H1 (cell line): ENCODE measurements around the gene KRTAP12-4. TPM values are rescaled to one million over a fixed set of nuclear protein-coding genes. Genes with fewer than 3 reads are reported as not detected.
A peak's percentile ranks its signal among the peaks of the same experiment; 100 is the strongest.

Experiments used
- CTCF ChIA-PET: fragments of 300-600 bp; sonication (Branson Sonifier 250); formaldehyde crosslinking; loops from one replicate; lab custom pipeline; 2021; ENCODE audit not compliant: partially characterized antibody; lab: Charles Lee
- POLR2A ChIA-PET: fragments of 300-600 bp; sonication (Branson Sonifier 250); formaldehyde crosslinking; loops from one replicate; lab custom pipeline; 2021; ENCODE audit warnings: inconsistent platforms; ENCODE audit not compliant: partially characterized antibody; lab: Charles Lee
- DNase-seq, 2 experiments: peaks; one replicate each; pipeline versions ENCODE4 v3.0.0 to v3.0.0-alpha.2; 2010 to 2022; ENCODE audit warnings: low spot score in 2 of 2, low read depth in 1 of 2, mixed read lengths in 1 of 2
- FAIRE-seq: peaks from 2 replicates; lab custom pipeline; 2011; peaks lifted over from hg19 to GRCh38; lab: Jason Lieb, UNC
- H2AFZ ChIP-seq: 2 replicates; pipeline ENCODE4 v1.8.1; 2012; ENCODE audit warnings: low read length, inconsistent platforms
- H2AK5ac ChIP-seq: 2 replicates; pipeline ENCODE4 v1.6.1; 2013; ENCODE audit warnings: low read depth, low read length
- H2BK120ac ChIP-seq: replicated peaks from 2 replicates; pipeline ENCODE3; 2013; ENCODE audit warnings: low read depth, low read length, inconsistent platforms
- H2BK12ac ChIP-seq: 2 replicates; pipeline ENCODE4 v1.6.1; 2013; ENCODE audit warnings: low read depth, low read length
- H2BK15ac ChIP-seq: 2 replicates; pipeline ENCODE4 v1.6.1; 2013; ENCODE audit warnings: low read length
- H2BK20ac ChIP-seq: 2 replicates; pipeline ENCODE4 v1.6.1; 2013; ENCODE audit warnings: low read length
- H2BK5ac ChIP-seq: 2 replicates; pipeline ENCODE4 v1.6.1; 2013; ENCODE audit warnings: low read depth, low read length
- H3K14ac ChIP-seq: 2 replicates; pipeline ENCODE4 v1.6.1; 2013; ENCODE audit warnings: inconsistent platforms; ENCODE audit not compliant: insufficient read length
- H3K18ac ChIP-seq: 2 replicates; pipeline ENCODE4 v1.6.1; 2013; ENCODE audit warnings: low read length; ENCODE audit errors: extremely low read depth
- H3K23ac ChIP-seq: 2 replicates; pipeline ENCODE4 v1.6.1; 2013; ENCODE audit warnings: inconsistent platforms; ENCODE audit not compliant: insufficient read length
- H3K23me2 ChIP-seq: 2 replicates; pipeline ENCODE4 v1.6.1; 2013; ENCODE audit warnings: low read depth, low read length
- H3K27ac ChIP-seq: 2 replicates; pipeline ENCODE4 v1.6.1; 2011; ENCODE audit warnings: low read depth, low read length, inconsistent platforms
- H3K27me3 ChIP-seq, 4 experiments: replicated peaks in 1 of 4; 1 replicate in 1 of 4; 2 replicates in 3 of 4; pipeline versions ENCODE4 v1.6.1 to v1.8.1; 2011 to 2013; ENCODE audit warnings: low read length in 3 of 4, mild to moderate bottlenecking in 3 of 4, inconsistent platforms in 2 of 4, mixed read lengths in 2 of 4, moderate library complexity in 1 of 4; ENCODE audit not compliant: control insufficient read depth in 3 of 4, insufficient read depth in 3 of 4; ENCODE audit errors: extremely low read depth in 1 of 4
- H3K36me3 ChIP-seq, 4 experiments: 2 replicates each; pipeline versions ENCODE4 v1.6.1 to v1.8.1; 2011 to 2013; ENCODE audit warnings: mild to moderate bottlenecking in 4 of 4, low read length in 3 of 4, moderate library complexity in 2 of 4, control low read depth in 1 of 4, inconsistent platforms in 1 of 4; ENCODE audit not compliant: insufficient read depth in 4 of 4, control insufficient read depth in 2 of 4
- H3K4ac ChIP-seq: replicated peaks from 2 replicates; pipeline ENCODE3; 2013; ENCODE audit warnings: low read length, low read depth, mixed read lengths, inconsistent platforms; ENCODE audit not compliant: insufficient read length
- H3K4me1 ChIP-seq, 4 experiments: replicated peaks in 1 of 4; 1 replicate in 1 of 4; 2 replicates in 3 of 4; pipeline versions ENCODE4 v1.6.1 to v1.8.1; 2011 to 2013; ENCODE audit warnings: low read length in 3 of 4, inconsistent platforms in 2 of 4, mixed read lengths in 1 of 4; ENCODE audit not compliant: insufficient read depth in 4 of 4, control insufficient read depth in 3 of 4
- H3K4me2 ChIP-seq, 2 experiments: 2 replicates each; pipeline versions ENCODE4 v1.6.1 to v1.8.1; 2011 to 2013; ENCODE audit warnings: low read depth in 2 of 2, low read length in 2 of 2, control low read depth in 1 of 2, inconsistent platforms in 1 of 2, mild to moderate bottlenecking in 1 of 2; ENCODE audit not compliant: insufficient read depth in 1 of 2
- H3K4me3 ChIP-seq, 4 experiments: fragments of 200-600, 300-600 bp in 1 of 4; sonication (generic), shearing (Covaris generic), sonication (Bioruptor Twin) in 1 of 4; 2 replicates each; pipeline versions ENCODE4 v1.5.1 to v1.8.1; 2011 to 2016; ENCODE audit warnings: low read length in 4 of 4, low read depth in 3 of 4, control low read depth in 2 of 4, inconsistent platforms in 2 of 4, mild to moderate bottlenecking in 2 of 4, mixed read lengths in 1 of 4, moderate library complexity in 1 of 4; ENCODE audit not compliant: insufficient read depth in 2 of 4; ENCODE audit errors: extremely low read depth in 1 of 4
- H3K56ac ChIP-seq: replicated peaks from 2 replicates; pipeline ENCODE3; 2013; ENCODE audit warnings: low read depth, mild to moderate bottlenecking, mixed read lengths, low read length, inconsistent platforms; ENCODE audit not compliant: insufficient read length
- H3K79me1 ChIP-seq: 2 replicates; pipeline ENCODE4 v1.6.1; 2013; ENCODE audit warnings: low read depth, low read length, control low read depth
- H3K79me2 ChIP-seq, 2 experiments: 2 replicates each; pipeline versions ENCODE4 v1.6.1 to v1.8.1; 2012 to 2013; ENCODE audit warnings: low read length in 2 of 2, mild to moderate bottlenecking in 2 of 2, inconsistent platforms in 1 of 2; ENCODE audit not compliant: insufficient read depth in 2 of 2, control insufficient read depth in 1 of 2
- H3K9ac ChIP-seq, 4 experiments: replicated peaks in 1 of 4; 1 replicate in 1 of 4; 2 replicates in 3 of 4; pipeline versions ENCODE4 v1.6.1 to v1.8.1; 2011 to 2013; ENCODE audit warnings: low read depth in 3 of 4, low read length in 3 of 4, control low read depth in 2 of 4, mild to moderate bottlenecking in 2 of 4, moderate library complexity in 2 of 4, inconsistent platforms in 1 of 4; ENCODE audit errors: extremely low read depth in 1 of 4
- H3K9me3 ChIP-seq, 2 experiments: 2 replicates each; pipeline versions ENCODE4 v1.6.1 to v1.8.1; 2012 to 2013; ENCODE audit warnings: mild to moderate bottlenecking in 2 of 2, moderate library complexity in 2 of 2, control low read depth in 1 of 2, inconsistent platforms in 1 of 2, low read depth in 1 of 2, low read length in 1 of 2, mixed read lengths in 1 of 2; ENCODE audit not compliant: insufficient read depth in 2 of 2
- H4K20me1 ChIP-seq, 2 experiments: replicated peaks in 1 of 2; 2 replicates each; pipeline versions ENCODE3 to v1.8.1; 2011 to 2013; ENCODE audit warnings: inconsistent platforms in 2 of 2, low read length in 2 of 2, mild to moderate bottlenecking in 1 of 2; ENCODE audit not compliant: insufficient read depth in 2 of 2, control insufficient read depth in 1 of 2
- H4K5ac ChIP-seq: 2 replicates; pipeline ENCODE4 v1.6.1; 2013; ENCODE audit warnings: low read length, low read depth, mixed read lengths, inconsistent platforms; ENCODE audit not compliant: insufficient read length
- H4K8ac ChIP-seq: 2 replicates; pipeline ENCODE4 v1.8.0; 2013; ENCODE audit warnings: mild to moderate bottlenecking, moderate library complexity, low read length, inconsistent platforms; ENCODE audit not compliant: insufficient read depth; ENCODE audit errors: extremely low read depth
- H4K91ac ChIP-seq: replicated peaks from 2 replicates; pipeline ENCODE3; 2013; ENCODE audit warnings: low read length, mixed read lengths, inconsistent platforms; ENCODE audit not compliant: insufficient read length
- CBX5 ChIP-seq: fragments of 300-800, 300-1000 bp; sonication (generic); IDR thresholded peaks from 2 replicates; pipeline ENCODE4 v1.7.1; 2016; ENCODE audit warnings: antibody characterized with exemption, low read length, low read depth
- CREB1 ChIP-seq: IDR thresholded peaks from 2 replicates; pipeline ENCODE4 v1.6.1; 2012; ENCODE audit warnings: inconsistent platforms
- EGR1 ChIP-seq: IDR thresholded peaks from 2 replicates; pipeline ENCODE4 v1.6.1; 2011; ENCODE audit warnings: low read depth, low read length, borderline replicate concordance
- EZH2 ChIP-seq: fragments of 200-600 bp; sonication (generic); IDR thresholded peaks from 2 replicates; pipeline ENCODE4 v1.7.1; 2012; ENCODE audit warnings: low read depth, mild to moderate bottlenecking, moderate library complexity, low read length, inconsistent platforms; ENCODE audit not compliant: severe bottlenecking
- GABPA ChIP-seq: IDR thresholded peaks from 2 replicates; pipeline ENCODE4 v1.6.1; 2011; ENCODE audit warnings: mild to moderate bottlenecking, low read length, moderate library complexity, borderline replicate concordance; ENCODE audit not compliant: insufficient read depth
- POU5F1 ChIP-seq: IDR thresholded peaks from 2 replicates; pipeline ENCODE4 v1.6.1; 2011; ENCODE audit warnings: low read depth, mild to moderate bottlenecking, low read length, moderate library complexity
- TBP ChIP-seq: IDR thresholded peaks from 2 replicates; pipeline ENCODE4 v1.6.1; 2011; ENCODE audit warnings: low read depth, low read length, improper control_type of control experiment
- TCF12 ChIP-seq: IDR thresholded peaks from 2 replicates; pipeline ENCODE4 v1.6.1; 2011; ENCODE audit warnings: low read depth, mild to moderate bottlenecking, low read length
- TEAD4 ChIP-seq: IDR thresholded peaks from 2 replicates; pipeline ENCODE4 v1.6.1; 2012; ENCODE audit warnings: low read depth, low read length, inconsistent platforms, mixed read lengths
- WGBS, 2 experiments: shearing (Covaris generic) in 1 of 2; methylation state at CpG; one replicate each; pipeline versions ENCODE4 v1.1.6 to v1.1.7; 2013 to 2015; ENCODE audit warnings: low lambda C conversion rate in 2 of 2, mixed read lengths in 2 of 2, inconsistent platforms in 1 of 2, low coverage in 1 of 2, missing lambda C conversion rate in 1 of 2; ENCODE audit not compliant: insufficient replicate concordance in 2 of 2, insufficient coverage in 1 of 2, insufficient read length in 1 of 2; ENCODE audit errors: extremely low coverage in 1 of 2, missing lambda C conversion rate in 1 of 2; 5-methylcytosine and 5-hydroxymethylcytosine counted together
- polyA plus RNA-seq, 7 experiments: library from polyadenylated mRNA; depleted of rRNA in 3 of 7; stranded (reverse) in 5 of 7; unstranded in 2 of 7; fragments of >200 nt in 5 of 7; fragments of 200-250 nt in 2 of 7; gene quantifications; 1 replicate in 5 of 7; 2 replicates in 1 of 7; 4 replicates in 1 of 7; pipeline versions ENCODE4 v1.2.1 to v1.2.3, GENCODE V29; 2011 to 2013; ENCODE audit warnings: missing spikeins in 2 of 7, mixed read lengths in 2 of 7
- total RNA-seq: library from RNA; stranded (reverse); fragmentation: NEBNext Ultra II Directional; extraction: Animal tissue kit (Norgen Biotek cat#: 25700); gene quantifications from 2 replicates; pipeline ENCODE4 v1.2.1, GENCODE V29; 2021

The KRTAP12-4 gene
- total and polyA plus RNA-seq, 2 of the 8 experiments (the other 6 are each of a cell fraction or from before 2014, with no cell fraction given): not detected

DNA sequence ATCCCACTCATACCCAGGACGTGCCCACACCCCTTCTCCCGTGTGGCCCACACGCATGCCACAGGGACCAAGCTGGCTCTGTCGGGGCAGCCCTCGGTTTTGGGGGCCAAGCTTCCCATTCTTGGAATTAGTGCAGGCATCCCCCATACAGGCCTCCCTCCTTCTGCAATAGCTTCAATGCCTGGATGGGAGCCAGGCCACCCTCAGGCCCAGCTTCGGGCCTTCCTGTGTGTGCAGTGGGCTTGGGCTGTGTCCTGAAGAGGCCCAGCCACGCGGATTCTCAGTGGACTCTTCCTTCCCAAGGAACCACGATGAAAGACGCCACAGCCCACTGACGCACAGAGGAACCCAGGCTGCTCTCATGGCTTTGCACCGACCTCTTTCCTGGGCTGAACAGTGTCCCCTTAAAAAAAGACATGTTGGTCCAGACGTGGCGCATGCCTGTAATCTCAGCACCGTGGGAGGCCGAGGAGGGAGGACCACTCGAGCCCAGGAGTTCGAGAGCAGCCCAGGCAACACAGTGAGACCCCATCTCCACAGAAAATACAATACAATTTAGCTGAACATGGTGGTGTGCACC lies 4.8 kb downstream of the KRTAP12-4 start:
- Histone ChIP-seq H3K23me2 (no peaks in the 10 kb centered on the region), H4K20me1 (no peaks in the 10 kb centered on the region), H3K36me3 (no peaks in the 10 kb centered on the region), H4K91ac (no peak overlapping the region), H2BK15ac (no peak overlapping the region), H2BK20ac (no peak overlapping the region), H2AFZ (no peak overlapping the region), H3K79me2 (no peaks in the 10 kb centered on the region), H3K23ac (no peak overlapping the region), H3K14ac (no peak overlapping the region), H3K27me3 (peaks cover 0 to 2% (median 0%) of the 10 kb centered on the region in 4 experiments; a peak in 1 of 7 replicates), H3K9ac (no peak overlapping the region), H2BK12ac (no peak overlapping the region), H3K27ac (no peak overlapping the region), H3K18ac (no peak overlapping the region), H2AK5ac (no peak overlapping the region), H4K8ac (peak overlapping the region; percentile 51; the same call in 1 of the 2 replicates), H3K79me1 (no peaks in the 10 kb centered on the region; the same call in 1 of the 2 replicates), H2BK120ac (no peak overlapping the region), H3K4me2 (no peak overlapping the region), H3K56ac (no peak overlapping the region), H3K4ac (no peak overlapping the region), H3K9me3 (no peaks in the 10 kb centered on the region; a peak in 1 of 4 replicates), H2BK5ac (no peak overlapping the region), H4K5ac (no peak overlapping the region), H3K4me3 (no peak overlapping the region), H3K4me1 (peaks cover 0 to 14% (median 4%) of the 10 kb centered on the region in 4 experiments; a peak in 3 of 7 replicates)
- no peak for TF ChIP-seq TBP
- TF ChIP-seq GABPA: no peak
- no peak for TF ChIP-seq TEAD4
- no peak for TF ChIP-seq TCF12
- no peak for TF ChIP-seq POU5F1
- no peak for TF ChIP-seq EZH2
- no peak for TF ChIP-seq CREB1
- no peak for TF ChIP-seq EGR1
- TF ChIP-seq CBX5: no peak
- no peak for FAIRE-seq
- CTCF ChIA-PET: interaction anchor here (0.7 to 1.3 kb wide), 3 partner anchors 26 to 144 kb away, joined by 3 to 4 read pairs (median 3); no protein-coding TSS in a partner anchor
- DNase-seq: no peak
- POLR2A ChIA-PET: no interaction called here
- WGBS, 2 experiments: 88% methylated on average over 18 of the region's 18 CpGs; no CpG with 5 or more reads in 1 of the 2 experiments
